WTC11 (cell line): ENCODE data around the gene TMEM200A.

Source experiments
- JUN ChIP-seq: sonication (generic); formaldehyde crosslinking; IDR thresholded peaks from 2 replicates; pipeline ENCODE4 v1.8.0; 2023; ENCODE audit warnings: mild to moderate bottlenecking, missing genetic modification reagents
- RORB ChIP-seq: fragments of 250-450 bp; sonication (Bioruptor Pico); IDR thresholded peaks from 2 replicates; pipeline ENCODE4 v1.9.0; 2021; ENCODE audit warnings: mild to moderate bottlenecking
- TCF7 ChIP-seq: sonication (generic); formaldehyde crosslinking; IDR thresholded peaks from 2 replicates; pipeline ENCODE4 v1.8.0; 2022; ENCODE audit warnings: mild to moderate bottlenecking, low read depth, missing genetic modification reagents, moderate library complexity
- ZNF263 ChIP-seq: sonication (generic); formaldehyde crosslinking; IDR thresholded peaks from 2 replicates; pipeline ENCODE4 v1.8.1; 2022; ENCODE audit warnings: low read depth, mild to moderate bottlenecking, moderate library complexity, missing genetic modification reagents

DNA sequence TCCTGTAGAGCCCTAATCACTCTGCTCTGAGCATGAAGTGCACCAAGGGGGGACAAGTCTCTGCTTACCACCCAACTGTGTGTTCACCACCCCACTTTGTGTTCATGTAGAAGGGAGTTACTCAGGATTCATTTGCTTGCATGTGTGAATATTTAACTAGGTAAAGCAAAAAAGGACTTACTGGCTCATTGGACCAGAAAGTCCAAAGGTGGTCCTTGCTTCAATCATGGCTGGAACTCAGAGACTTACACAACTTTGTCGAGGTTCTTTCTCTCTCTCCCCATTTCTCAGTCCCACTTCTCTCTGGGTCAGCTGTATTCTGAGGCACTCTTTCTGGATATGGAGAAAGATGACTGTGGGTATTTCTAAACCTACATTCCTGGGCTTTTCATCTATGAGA lies 4.0 kb downstream of the TMEM200A start:
- TF ChIP-seq TCF7 (CRISPR knock-in tag), result no peak
- no peak for TF ChIP-seq JUN (CRISPR knock-in tag)
- TF ChIP-seq RORB (CRISPR knock-in tag), result no peak
- no peak for TF ChIP-seq ZNF263 (CRISPR knock-in tag)
